ENCODE results near the gene PHLDB2. TPM values are rescaled to one million over a fixed set of nuclear protein-coding genes. Genes with fewer than 3 reads are reported as not detected.

PHLDB2 gene
- total RNA-seq, 1 experiment from 2014 or later = 13.2 TPM

GRCh38 chr3:111848283-111848682 lies 10.8 kb upstream of the PHLDB2 start:
- H4K5ac ChIP-seq (ENCODE audit: insufficient read length, low read depth, low read length) = no peak overlapping the region
- no peaks in the 10 kb centered on the region for H3K23me2 ChIP-seq (ENCODE audit: insufficient read length, low read depth, low read length, poor library complexity, severe bottlenecking)
- peaks cover 4 to 5% of the 10 kb centered on the region in 2 experiments; a peak in 2 of 4 replicates for H3K4me1 Mint-ChIP-seq
- H3K27ac Mint-ChIP-seq = peak overlapping the region in 1 of 3 experiments; percentile 18; a peak in 1 of 7 replicates
- no peak overlapping the region for H2BK120ac ChIP-seq (ENCODE audit: low read depth, low read length, poor library complexity, severe bottlenecking)
- H3K23ac ChIP-seq (ENCODE audit: insufficient read length, low read depth, low read length) = peak overlapping the region; percentile 69
- no peaks in the 10 kb centered on the region for H3K9me3 Mint-ChIP-seq
- H3K18ac ChIP-seq (ENCODE audit: insufficient read length, low read depth, low read length) = no peak overlapping the region
- no peaks in the 10 kb centered on the region for H3K4me1 ChIP-seq (ENCODE audit: insufficient read depth, low read length)
- no CpG with 5 or more reads among the region's 1 CpG for WGBS (ENCODE audit: extremely low coverage, insufficient read length, low lambda C conversion rate)
- no peak overlapping the region for H2BK5ac ChIP-seq (ENCODE audit: insufficient read length, low read length)
- H3K27ac ChIP-seq (ENCODE audit: insufficient read length, low read depth, low read length) = no peak overlapping the region
- H3K36me3 Mint-ChIP-seq (ENCODE audit: insufficient read depth in 1 of 3, low read depth in 3 of 3) = no peaks in the 10 kb centered on the region
- no peak overlapping the region for H3K14ac ChIP-seq (ENCODE audit: insufficient read depth, low read length)
- no peaks in the 10 kb centered on the region for H4K20me1 ChIP-seq (ENCODE audit: control insufficient read depth, insufficient read depth, insufficient read length)
- no peak overlapping the region for H2AK5ac ChIP-seq (ENCODE audit: insufficient read length, low read length)
- no peaks in the 10 kb centered on the region for H3K27me3 ChIP-seq (ENCODE audit: insufficient read depth, low read length)
- TF ChIP-seq CTCF (conservative IDR thresholded peaks at IDR 0.05) = no peak
- no peak overlapping the region for H3T11ph ChIP-seq (ENCODE audit: low read length)
- H4K8ac ChIP-seq (replicated peaks; ENCODE audit: insufficient read length, low read depth, low read length) = no peak overlapping the region
- no peak overlapping the region for H2BK20ac ChIP-seq (ENCODE audit: low read depth, low read length, poor library complexity, severe bottlenecking)
- no peak overlapping the region for H3K4me3 Mint-ChIP-seq
- no peak overlapping the region for H3K4ac ChIP-seq (ENCODE audit: low read depth, low read length)
- H3K4me2 ChIP-seq (ENCODE audit: insufficient read depth, insufficient read length, low read length) = no peak overlapping the region
- H3K9ac ChIP-seq (ENCODE audit: extremely low read depth, insufficient read length, low read length) = no peak overlapping the region
- no peak overlapping the region for H4K91ac ChIP-seq (ENCODE audit: insufficient read length, low read depth, low read length)
- no peak overlapping the region for H2BK12ac ChIP-seq (ENCODE audit: insufficient read length, low read depth, low read length)
- H2BK15ac ChIP-seq (ENCODE audit: low read depth, low read length) = no peak overlapping the region
- DNase-seq = no peak
- no peaks in the 10 kb centered on the region for H3K9me3 ChIP-seq (ENCODE audit: control insufficient read depth, low read depth, low read length)
- H2AFZ ChIP-seq (ENCODE audit: low read length) = no peak overlapping the region
- H3K79me1 ChIP-seq (ENCODE audit: insufficient read depth, low read depth, low read length, poor library complexity, severe bottlenecking) = no peaks in the 10 kb centered on the region
- peaks cover 3% of the 10 kb centered on the region; the same call in 1 of the 2 replicates for H3K27me3 Mint-ChIP-seq (ENCODE audit: low read depth)
- no peak overlapping the region for H3K56ac ChIP-seq (ENCODE audit: insufficient read length, low read depth, low read length)
- H3K79me2 ChIP-seq (ENCODE audit: insufficient read depth, low read length) = no peaks in the 10 kb centered on the region

All from H9 (cell line).